Cortex of kidney (tissue), 1 donor: Measurements from ENCODE around the gene EXOSC10.

ENCODE experiments used
- DNase-seq: peaks from one replicate; lab custom pipeline; 2025; lab: John Stamatoyannopoulos, UW

EXOSC10 gene

GRCh38 chr1:11099310-11100148 lies at the start of gene EXOSC10:
Gene EXOSC10, minus strand, starts transcription at chr1:11099869. Its CDS starts 38 bp downstream, at chr1:11099831.
- DNase-seq: peak; percentile 79

- no peak for DNase-seq
Observed at GRCh38 chr1:11147197-11147770, 47.6 kb upstream of the EXOSC10 start.

GRCh38 chr1:11145741-11146140 lies 46.1 kb upstream of the EXOSC10 start:
- DNase-seq: no peak

GRCh38 chr1:11144570-11145256 lies 45.0 kb upstream of the EXOSC10 start:
- DNase-seq: no peak

- DNase-seq: no peak
Observed at GRCh38 chr1:11143907-11144306, 44.2 kb upstream of the EXOSC10 start.

- no peak for DNase-seq
Observed at GRCh38 chr1:11143401-11143800, 43.7 kb upstream of the EXOSC10 start.

GRCh38 chr1:11142618-11143391 lies 43.1 kb upstream of the EXOSC10 start:
- no peak for DNase-seq

- no peak for DNase-seq
Observed at GRCh38 chr1:11138952-11139351, 39.3 kb upstream of the EXOSC10 start.

- no peak for DNase-seq
Observed at GRCh38 chr1:11138029-11138428, 38.4 kb upstream of the EXOSC10 start.

GRCh38 chr1:11134898-11135266 lies 35.2 kb upstream of the EXOSC10 start:
- DNase-seq: no peak

- DNase-seq: no peak
Observed at GRCh38 chr1:11134251-11134897, 34.7 kb upstream of the EXOSC10 start.

GRCh38 chr1:11132563-11133293 lies 33.1 kb upstream of the EXOSC10 start:
- DNase-seq: no peak

- DNase-seq: no peak
Observed at GRCh38 chr1:11131816-11132215, 32.1 kb upstream of the EXOSC10 start.

- DNase-seq: no peak
Observed at GRCh38 chr1:11130406-11130805, 30.7 kb upstream of the EXOSC10 start.

GRCh38 chr1:11129649-11130390 lies 30.2 kb upstream of the EXOSC10 start:
- DNase-seq: no peak

GRCh38 chr1:11126569-11126968 lies 26.9 kb upstream of the EXOSC10 start:
- DNase-seq: no peak

- no peak for DNase-seq
Observed at GRCh38 chr1:11125931-11126330, 26.3 kb upstream of the EXOSC10 start.

GRCh38 chr1:11124965-11125364 lies 25.3 kb upstream of the EXOSC10 start:
- DNase-seq: no peak

GRCh38 chr1:11116318-11116717 lies 16.6 kb upstream of the EXOSC10 start:
- no peak for DNase-seq

GRCh38 chr1:11114966-11115365 lies 15.3 kb upstream of the EXOSC10 start:
- no peak for DNase-seq
